ENCODE results near the gene RSRC1.
"Not testable (repeated sequence)": the region's sequence is repeated elsewhere in the genome, so short reads cannot be mapped to it uniquely, and the experiment has no call there.

The RSRC1 gene

GRCh38 chr3:158169091-158169491 is 59.2 kb downstream of the RSRC1 start:
- Histone ChIP-seq H3K27me3 (ENCODE audit: low read depth) (no peaks in the 10 kb centered on the region), H3K36me3 (replicated peaks) (no peaks in the 10 kb centered on the region), H3K4me1 (peaks cover 6% of the 10 kb centered on the region; the same call in 1 of the 2 replicates), H3K9me3 (no peaks in the 10 kb centered on the region), H3K4me3 (no peak overlapping the region)
- DNase-seq (ENCODE audit: low spot score in 2 of 2): no peak
- in situ Hi-C loops (cut with MboI; ENCODE audit: low sequenced_read_pairs): no loop called here

GRCh38 chr3:158181096-158181495 is 71.2 kb downstream of the RSRC1 start:
- Histone ChIP-seq H3K27me3 (ENCODE audit: low read depth) (no peaks in the 10 kb centered on the region), H3K4me3 (no peak overlapping the region), H3K36me3 (replicated peaks) (no peaks in the 10 kb centered on the region), H3K4me1 (no peaks in the 10 kb centered on the region), H3K9me3 (no peaks in the 10 kb centered on the region)
- in situ Hi-C loops (cut with MboI; ENCODE audit: low sequenced_read_pairs): no loop called here
- DNase-seq (ENCODE audit: low spot score in 2 of 2): no peak

- no peaks in the 10 kb centered on the region for H3K9me3 ChIP-seq
- in situ Hi-C loops (cut with MboI; ENCODE audit: low sequenced_read_pairs): no loop called here
- H3K27me3 ChIP-seq (ENCODE audit: low read depth): no peaks in the 10 kb centered on the region
- no peaks in the 10 kb centered on the region for H3K4me1 ChIP-seq
- H3K4me3 ChIP-seq: no peak overlapping the region
- H3K36me3 ChIP-seq (replicated peaks): no peaks in the 10 kb centered on the region
- no peak for DNase-seq (ENCODE audit: low spot score in 2 of 2)
These were observed 75.8 kb downstream of the RSRC1 start for GRCh38 chr3:158185711-158186110.

GRCh38 chr3:158200955-158201354 is 91.1 kb downstream of the RSRC1 start:
- no peaks in the 10 kb centered on the region for H3K36me3 ChIP-seq (replicated peaks)
- H3K4me3 ChIP-seq: no peak overlapping the region
- peaks cover 13% of the 10 kb centered on the region for H3K9me3 ChIP-seq
- in situ Hi-C loops (cut with MboI; ENCODE audit: low sequenced_read_pairs): no loop called here
- H3K27me3 ChIP-seq (ENCODE audit: low read depth): no peaks in the 10 kb centered on the region
- no peak for DNase-seq (ENCODE audit: low spot score in 2 of 2)
- no peaks in the 10 kb centered on the region for H3K4me1 ChIP-seq

DNA sequence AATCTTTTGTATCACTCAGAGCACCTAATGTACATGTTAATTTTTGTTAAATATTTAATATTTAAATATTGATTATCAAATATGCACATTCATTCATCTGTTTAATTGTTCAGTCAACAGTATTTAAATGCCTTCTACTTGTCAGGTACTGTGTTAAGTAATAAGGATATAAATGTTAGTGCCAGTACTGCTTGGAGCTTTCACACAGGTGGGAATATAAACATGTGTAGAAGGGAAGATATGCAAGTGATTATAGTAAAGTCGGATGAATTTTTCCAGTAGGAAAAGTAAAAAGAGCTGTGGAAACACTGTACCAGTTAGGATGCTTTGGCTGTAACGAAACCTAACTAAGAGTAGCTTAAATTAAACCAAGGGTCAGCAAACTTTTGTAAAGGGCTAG is 95.4 kb downstream of the RSRC1 start:
- in situ Hi-C loops (cut with MboI; ENCODE audit: low sequenced_read_pairs): no loop called here
- H3K27me3 ChIP-seq (ENCODE audit: low read depth): no peaks in the 10 kb centered on the region

GRCh38 chr3:158205994-158206393 is 96.1 kb downstream of the RSRC1 start:
- no peak for DNase-seq (ENCODE audit: low spot score in 2 of 2)
- Histone ChIP-seq H3K27me3 (ENCODE audit: low read depth) (no peaks in the 10 kb centered on the region), H3K4me3 (no peak overlapping the region), H3K36me3 (replicated peaks) (no peaks in the 10 kb centered on the region), H3K9me3 (peaks cover 6% of the 10 kb centered on the region), H3K4me1 (no peaks in the 10 kb centered on the region)
- in situ Hi-C loops (cut with MboI; ENCODE audit: low sequenced_read_pairs): no loop called here

More for the DNA sequence above, 95.4 kb downstream of the RSRC1 start:
- no peak for DNase-seq (ENCODE audit: low spot score in 2 of 2)
- no peaks in the 10 kb centered on the region for H3K4me1 ChIP-seq
- no peaks in the 10 kb centered on the region for H3K36me3 ChIP-seq (replicated peaks)
- peaks cover 13% of the 10 kb centered on the region for H3K9me3 ChIP-seq
- no peak overlapping the region for H3K4me3 ChIP-seq

GRCh38 chr3:158210067-158210466 is 100.2 kb downstream of the RSRC1 start:
- Histone ChIP-seq H3K4me1 (no peaks in the 10 kb centered on the region), H3K36me3 (replicated peaks) (no peaks in the 10 kb centered on the region)

GRCh38 chr3:158213461-158213860 is 103.6 kb downstream of the RSRC1 start:
- Histone ChIP-seq H3K9me3 (no peaks in the 10 kb centered on the region), H3K4me3 (no peak overlapping the region), H3K27me3 (ENCODE audit: low read depth) (no peaks in the 10 kb centered on the region), H3K4me1 (no peaks in the 10 kb centered on the region), H3K36me3 (replicated peaks) (no peaks in the 10 kb centered on the region)
- no peak for DNase-seq (ENCODE audit: low spot score in 2 of 2)
- in situ Hi-C loops (cut with MboI; ENCODE audit: low sequenced_read_pairs): no loop called here

More at GRCh38 chr3:158210067-158210466, 100.2 kb downstream of the RSRC1 start:
- no peak for DNase-seq (ENCODE audit: low spot score in 2 of 2)
- Histone ChIP-seq H3K4me3 (no peak overlapping the region), H3K27me3 (ENCODE audit: low read depth) (no peaks in the 10 kb centered on the region), H3K9me3 (no peaks in the 10 kb centered on the region)
- in situ Hi-C loops (cut with MboI; ENCODE audit: low sequenced_read_pairs): no loop called here

DNA sequence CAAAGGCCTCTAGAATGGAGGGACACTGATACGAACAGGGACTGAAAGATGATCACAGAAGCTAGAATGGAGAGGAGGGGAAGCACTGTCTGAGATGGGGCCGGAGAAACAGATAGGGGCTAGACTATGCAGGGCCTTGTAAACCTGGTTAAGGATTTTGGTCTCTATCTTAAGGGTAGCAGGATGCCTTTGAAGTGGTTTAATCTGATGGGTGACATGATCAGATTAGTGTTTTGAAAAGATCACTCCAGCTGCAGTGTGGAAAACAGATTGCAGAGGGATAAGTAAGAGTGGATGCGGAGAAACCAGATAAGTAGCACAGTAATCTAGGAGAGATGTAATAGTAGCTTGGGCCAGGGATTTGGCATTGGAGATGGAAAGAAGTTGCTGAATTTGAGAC is 108.1 kb downstream of the RSRC1 start:
- Histone ChIP-seq H3K27me3 (ENCODE audit: low read depth) (no peaks in the 10 kb centered on the region), H3K36me3 (replicated peaks) (no peaks in the 10 kb centered on the region), H3K4me1 (peaks cover 3% of the 10 kb centered on the region), H3K9me3 (no peaks in the 10 kb centered on the region), H3K4me3 (no peak overlapping the region)
- in situ Hi-C loops (cut with MboI; ENCODE audit: low sequenced_read_pairs): no loop called here
- DNase-seq (ENCODE audit: low spot score in 2 of 2): no peak

DNA sequence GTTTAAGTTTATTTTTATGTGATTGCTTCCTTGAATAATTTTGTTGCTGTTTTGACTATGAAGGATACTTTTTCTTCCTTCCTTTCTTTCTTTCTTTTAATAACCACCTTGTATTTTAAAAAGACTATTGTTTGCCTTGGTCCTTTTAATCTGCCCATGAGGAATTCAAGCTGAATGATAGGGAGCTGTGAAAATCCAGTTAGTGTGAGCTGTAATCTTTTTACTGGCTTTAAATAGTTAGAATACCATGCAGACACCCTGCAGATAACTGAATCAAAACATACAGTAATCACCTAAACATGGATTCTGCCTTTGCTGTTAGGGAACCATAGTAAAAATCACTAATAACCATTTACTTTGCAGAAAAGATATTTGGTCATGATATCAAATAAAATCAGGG is 110.7 kb downstream of the RSRC1 start:
- H3K9me3 ChIP-seq: no peaks in the 10 kb centered on the region
- no peaks in the 10 kb centered on the region for H3K27me3 ChIP-seq (ENCODE audit: low read depth)
- no peak for DNase-seq (ENCODE audit: low spot score in 2 of 2)
- H3K4me3 ChIP-seq: no peak overlapping the region
- no peaks in the 10 kb centered on the region for H3K36me3 ChIP-seq (replicated peaks)
- in situ Hi-C loops (cut with MboI; ENCODE audit: low sequenced_read_pairs): no loop called here
- peaks cover 3% of the 10 kb centered on the region for H3K4me1 ChIP-seq

DNA sequence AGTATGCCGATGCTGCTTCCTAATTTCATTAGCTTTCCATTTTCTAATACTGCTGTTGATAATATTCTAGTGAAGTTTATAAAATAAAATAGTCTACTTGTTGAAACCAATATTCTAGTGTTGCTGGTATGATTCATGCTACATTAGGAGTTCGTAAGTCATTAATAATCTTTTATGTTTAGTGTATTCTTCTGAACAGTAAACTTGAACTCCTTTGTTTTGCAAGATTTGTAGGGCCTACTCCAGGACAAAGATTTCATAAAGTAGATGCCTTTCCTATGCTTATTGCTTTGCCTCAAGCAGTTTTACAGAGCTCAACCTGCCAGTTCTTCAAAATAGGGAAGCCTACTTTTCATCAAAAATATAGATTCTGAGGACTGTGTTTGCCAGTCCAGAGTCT is 111.5 kb downstream of the RSRC1 start:
- Histone ChIP-seq H3K4me1 (peaks cover 3% of the 10 kb centered on the region), H3K4me3 (no peak overlapping the region), H3K9me3 (no peaks in the 10 kb centered on the region), H3K27me3 (ENCODE audit: low read depth) (no peaks in the 10 kb centered on the region), H3K36me3 (replicated peaks) (no peaks in the 10 kb centered on the region)
- DNase-seq (ENCODE audit: low spot score in 2 of 2): peak in 1 of 2 experiments; percentile 17
- in situ Hi-C loops (cut with MboI; ENCODE audit: low sequenced_read_pairs): no loop called here

DNA sequence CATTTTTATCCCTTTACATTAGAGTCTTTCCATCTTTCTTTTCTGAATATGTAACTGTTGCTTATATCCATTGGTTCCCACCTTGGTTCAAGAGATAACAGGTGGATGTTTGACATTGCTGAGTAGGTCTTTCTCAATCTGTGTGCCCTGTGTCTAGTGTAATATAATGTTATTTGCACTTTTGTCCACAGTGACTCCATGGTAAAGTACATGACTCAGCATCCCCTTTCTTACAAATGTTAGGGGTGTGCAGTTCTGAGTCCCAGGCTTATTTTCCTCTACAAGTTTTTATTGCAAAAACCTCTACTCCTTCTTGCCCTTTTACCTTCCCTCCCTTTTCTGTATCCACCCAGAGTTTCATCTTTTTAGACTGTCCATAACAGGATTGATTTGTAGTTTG is 116.5 kb downstream of the RSRC1 start:
- in situ Hi-C loops (cut with MboI; ENCODE audit: low sequenced_read_pairs): no loop called here
- Histone ChIP-seq H3K36me3 (replicated peaks) (no peaks in the 10 kb centered on the region), H3K4me3 (no peak overlapping the region), H3K27me3 (ENCODE audit: low read depth) (no peaks in the 10 kb centered on the region), H3K9me3 (no peaks in the 10 kb centered on the region), H3K4me1 (peaks cover 5% of the 10 kb centered on the region; the same call in 1 of the 2 replicates)
- DNase-seq (ENCODE audit: low spot score in 2 of 2): no peak

DNA sequence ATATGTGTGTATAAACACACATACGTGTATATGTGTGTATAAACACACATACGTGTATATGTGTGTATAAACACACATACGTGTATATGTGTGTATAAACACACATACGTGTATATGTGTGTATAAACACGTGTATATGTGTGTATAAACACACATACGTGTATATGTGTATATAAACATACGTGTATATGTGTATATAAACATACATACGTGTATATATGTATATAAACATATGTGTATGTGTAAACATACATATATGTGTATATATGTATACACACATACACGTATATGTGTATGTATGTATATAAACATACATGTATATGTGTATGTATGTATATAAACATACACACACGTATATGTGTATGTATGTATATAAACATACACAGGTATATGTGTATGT is 119.1 kb downstream of the RSRC1 start:
- H3K27me3 ChIP-seq (ENCODE audit: low read depth); in situ Hi-C loops (cut with MboI; ENCODE audit: low sequenced_read_pairs); H3K4me1 ChIP-seq; H3K9me3 ChIP-seq; DNase-seq (ENCODE audit: low spot score in 2 of 2); H3K36me3 ChIP-seq (replicated peaks); H3K4me3 ChIP-seq: not testable (repeated sequence)

DNA sequence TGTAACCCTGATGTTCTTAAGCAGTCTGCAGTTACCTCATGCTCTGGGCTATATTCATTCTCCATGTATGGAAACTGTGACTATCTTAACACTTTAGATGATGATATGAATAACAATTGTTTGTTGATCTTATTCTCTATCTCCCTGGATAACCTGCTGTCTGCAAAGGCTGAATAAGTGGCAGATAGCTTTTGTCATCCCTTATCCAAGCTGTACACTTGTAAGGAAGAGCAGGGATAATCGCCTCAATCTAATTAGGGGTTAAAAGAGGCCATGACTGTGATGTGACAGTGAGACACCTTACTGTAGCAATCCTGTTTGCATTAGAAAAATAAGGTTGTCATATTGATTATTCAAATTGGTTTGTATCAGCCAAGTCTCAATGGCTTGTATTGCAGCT is 123.9 kb downstream of the RSRC1 start:
- Histone ChIP-seq H3K4me1 (no peaks in the 10 kb centered on the region; the same call in none of the 2 replicates), H3K27me3 (ENCODE audit: low read depth) (no peaks in the 10 kb centered on the region), H3K4me3 (no peak overlapping the region), H3K36me3 (replicated peaks) (no peaks in the 10 kb centered on the region), H3K9me3 (no peaks in the 10 kb centered on the region)
- in situ Hi-C loops (cut with MboI; ENCODE audit: low sequenced_read_pairs): no loop called here
- peak in 1 of 2 experiments; percentile 21 for DNase-seq (ENCODE audit: low spot score in 2 of 2)

- H3K4me1 ChIP-seq: peaks cover 3% of the 10 kb centered on the region; the same call in 1 of the 2 replicates
- no peaks in the 10 kb centered on the region for H3K9me3 ChIP-seq
- no peaks in the 10 kb centered on the region for H3K27me3 ChIP-seq (ENCODE audit: low read depth)
- no peaks in the 10 kb centered on the region for H3K36me3 ChIP-seq (replicated peaks)
- in situ Hi-C loops (cut with MboI; ENCODE audit: low sequenced_read_pairs): no loop called here
- H3K4me3 ChIP-seq: no peak overlapping the region
- DNase-seq (ENCODE audit: low spot score in 2 of 2): no peak
These were observed 134.4 kb downstream of the RSRC1 start for GRCh38 chr3:158244274-158244673.

All from HAP-1 (cell line).